ENCODE measurements around the gene TRERF1. TPM values are rescaled to one million over a fixed set of nuclear protein-coding genes. Genes with fewer than 3 reads are reported as not detected.

The TRERF1 gene
- total and polyA plus RNA-seq, 5 donors from 2014 or later: 2.3 to 55.7 (median 4.7) TPM

DNA sequence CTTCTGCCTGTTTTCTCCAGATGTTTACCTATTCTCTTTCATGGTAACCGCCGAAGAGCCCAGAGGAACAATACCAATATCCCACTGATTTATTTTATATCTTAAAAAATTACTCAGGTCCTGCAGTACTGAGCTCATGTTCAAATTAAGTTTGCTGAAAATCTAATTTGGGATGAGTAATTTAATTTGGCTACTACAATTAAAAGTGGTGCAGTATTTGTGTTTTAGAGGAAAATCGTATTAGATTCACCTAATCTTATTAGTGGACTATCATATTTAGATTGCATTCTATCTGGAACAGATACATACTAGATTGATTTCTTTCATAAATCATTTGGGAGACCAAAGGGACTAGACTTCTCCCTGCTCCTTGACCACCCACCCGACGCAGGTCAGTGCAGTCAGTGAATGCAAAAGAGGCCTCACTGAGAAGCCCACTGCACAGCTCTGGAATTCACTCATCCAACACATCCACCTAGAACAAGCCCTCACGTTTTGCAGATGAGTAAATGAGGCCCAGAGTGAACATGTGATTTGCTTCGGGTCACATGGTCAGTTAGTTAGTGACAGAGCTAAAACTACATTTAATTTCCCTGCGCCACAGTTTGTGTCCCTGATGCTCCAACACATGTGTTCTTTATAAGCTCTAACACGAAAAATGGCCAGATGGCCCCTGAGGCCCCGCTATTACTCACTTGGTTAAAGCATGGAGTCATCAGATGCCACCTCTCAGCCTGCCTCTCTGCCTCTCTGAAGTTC, 101.8 kb downstream of the TRERF1 start:
- Mint-ChIP-seq H3K4me3 (peak overlapping the region in 1 of 4 donors; percentile 43), H3K27ac (no peak overlapping the region), H3K36me3 (peaks cover 30% of the 10 kb centered on the region), H3K4me1 (peaks cover 2 to 32% (median 26%) of the 10 kb centered on the region in 4 donors), H3K9me3 (no peaks in the 10 kb centered on the region), H3K27me3 (no peaks in the 10 kb centered on the region)
- Histone ChIP-seq H3K4me3 (ENCODE audit: low read depth, low read length) (no peak overlapping the region), H3K9me3 (ENCODE audit: control insufficient read depth in 2 of 2, low read length in 2 of 2) (no peaks in the 10 kb centered on the region), H3K4me1 (ENCODE audit: control insufficient read depth, insufficient read depth, low read length, poor library complexity, severe bottlenecking) (peaks cover 6% of the 10 kb centered on the region), H3K36me3 (ENCODE audit: control insufficient read depth, insufficient read depth, low read length) (peaks cover under 1% of the 10 kb centered on the region), H3K27me3 (ENCODE audit: control insufficient read depth, insufficient read depth, low read length) (no peaks in the 10 kb centered on the region), H3K27ac (ENCODE audit: insufficient read depth, low read length, poor library complexity, severe bottlenecking) (no peak overlapping the region)
- no peak for ATAC-seq (ENCODE audit: low read depth in 2 of 2)
- no peak for DNase-seq

DNA sequence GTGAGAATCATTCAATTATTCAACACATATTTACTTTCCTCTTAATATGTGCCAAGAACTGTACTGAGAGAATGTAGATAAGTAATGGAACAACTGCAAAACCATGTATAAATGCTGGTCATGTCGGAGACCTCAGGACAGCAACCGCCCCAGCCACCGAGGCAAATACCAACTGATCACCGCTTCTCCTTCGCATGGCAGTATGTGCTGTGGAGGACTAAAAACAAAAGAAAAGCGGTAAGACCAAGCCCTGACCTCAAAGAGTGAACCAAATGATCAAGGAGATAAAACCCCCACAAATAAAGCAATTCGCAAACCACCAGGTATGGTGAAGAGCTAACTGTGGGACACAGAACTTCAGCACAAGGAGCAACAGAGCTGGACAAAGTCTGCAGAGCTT, 104.3 kb downstream of the TRERF1 start:
- peak overlapping the region in 1 of 4 donors; percentile 41 for H3K4me3 Mint-ChIP-seq
- no peak for ATAC-seq (ENCODE audit: low read depth in 2 of 2)
- Histone ChIP-seq H3K27me3 (ENCODE audit: control insufficient read depth, insufficient read depth, low read length) (no peaks in the 10 kb centered on the region), H3K27ac (ENCODE audit: insufficient read depth, low read length, poor library complexity, severe bottlenecking) (no peak overlapping the region), H3K9me3 (ENCODE audit: control insufficient read depth in 2 of 2, low read length in 2 of 2) (no peaks in the 10 kb centered on the region), H3K4me3 (ENCODE audit: low read depth, low read length) (no peak overlapping the region), H3K4me1 (ENCODE audit: control insufficient read depth, insufficient read depth, low read length, poor library complexity, severe bottlenecking) (peaks cover 6% of the 10 kb centered on the region), H3K36me3 (ENCODE audit: control insufficient read depth, insufficient read depth, low read length) (peaks cover 8% of the 10 kb centered on the region)
- peaks cover 43% of the 10 kb centered on the region for H3K36me3 Mint-ChIP-seq
- no peak overlapping the region for H3K27ac Mint-ChIP-seq
- DNase-seq: no peak
- no peaks in the 10 kb centered on the region for H3K9me3 Mint-ChIP-seq
- peaks cover 10 to 44% (median 38%) of the 10 kb centered on the region in 4 donors for H3K4me1 Mint-ChIP-seq
- H3K27me3 Mint-ChIP-seq: no peaks in the 10 kb centered on the region

DNA sequence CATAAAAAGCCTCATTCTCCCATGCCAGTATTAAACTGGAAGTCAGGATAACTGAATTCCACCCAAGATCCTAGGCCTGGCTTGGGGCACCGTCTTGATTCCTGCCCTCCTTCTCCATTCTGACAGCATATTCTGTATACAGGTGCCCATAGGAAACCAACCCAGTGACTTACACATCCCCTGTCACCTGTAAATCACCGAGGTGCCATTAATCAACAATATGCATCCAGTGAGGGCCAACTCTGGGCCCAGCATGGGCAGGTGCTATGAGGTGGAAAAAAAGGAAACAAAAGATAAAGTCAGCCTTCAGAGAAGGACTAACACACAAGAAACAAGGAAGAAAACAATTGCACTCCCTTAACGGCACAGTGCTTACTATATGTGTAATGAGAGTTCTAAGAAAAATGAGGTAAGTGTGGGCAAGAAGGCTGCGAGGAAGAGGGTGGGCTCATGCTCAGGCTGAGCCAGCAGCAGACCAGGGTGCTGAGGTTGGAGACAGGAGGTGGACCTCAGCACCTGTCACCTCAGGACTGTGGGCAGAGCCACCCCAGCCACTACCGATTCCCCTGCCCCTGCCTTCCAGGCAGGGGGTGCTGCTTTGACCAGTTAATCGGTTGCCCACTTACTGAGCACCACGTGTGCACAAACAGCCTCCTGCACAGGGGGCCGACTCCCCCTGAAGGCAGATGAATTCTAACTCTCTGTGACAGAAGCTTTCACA, 105.9 kb downstream of the TRERF1 start:
- Histone ChIP-seq H3K9me3 (ENCODE audit: control insufficient read depth in 2 of 2, low read length in 2 of 2) (no peaks in the 10 kb centered on the region), H3K4me3 (ENCODE audit: low read depth, low read length) (no peak overlapping the region), H3K27me3 (ENCODE audit: control insufficient read depth, insufficient read depth, low read length) (no peaks in the 10 kb centered on the region), H3K36me3 (ENCODE audit: control insufficient read depth, insufficient read depth, low read length) (peaks cover 8% of the 10 kb centered on the region), H3K4me1 (ENCODE audit: control insufficient read depth, insufficient read depth, low read length, poor library complexity, severe bottlenecking) (peaks cover 12% of the 10 kb centered on the region), H3K27ac (ENCODE audit: insufficient read depth, low read length, poor library complexity, severe bottlenecking) (no peak overlapping the region)
- Mint-ChIP-seq H3K27ac (peak overlapping the region in 1 of 3 donors; percentile 55), H3K27me3 (no peaks in the 10 kb centered on the region), H3K4me1 (peaks cover 15 to 48% (median 45%) of the 10 kb centered on the region in 4 donors), H3K9me3 (no peaks in the 10 kb centered on the region), H3K36me3 (peaks cover 36% of the 10 kb centered on the region), H3K4me3 (peak overlapping the region in 1 of 4 donors; percentile 9)
- ATAC-seq (ENCODE audit: low read depth in 2 of 2) (peak in 1 of 2 donors; percentile 31), DNase-seq (peak in 1 of 3 donors; percentile 52)

DNA sequence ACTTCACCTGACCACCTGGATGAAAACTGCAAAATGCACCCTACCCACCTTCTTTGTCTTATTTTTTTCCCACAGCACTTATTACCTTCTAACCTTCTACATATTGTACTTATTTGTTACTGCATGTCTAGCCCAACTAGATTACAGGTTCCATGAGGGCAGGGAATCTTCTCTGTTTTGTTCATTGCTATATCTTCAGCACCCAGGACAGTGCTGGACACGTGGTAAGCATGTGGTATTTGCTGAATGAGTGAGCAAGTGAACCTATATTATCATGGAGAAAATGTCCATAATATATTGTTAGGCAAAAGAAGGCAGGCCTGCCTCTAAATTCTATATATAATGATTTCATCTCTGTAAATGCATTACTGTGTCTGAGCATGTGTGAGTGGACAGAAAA, 107.0 kb downstream of the TRERF1 start:
- Histone ChIP-seq H3K36me3 (ENCODE audit: control insufficient read depth, insufficient read depth, low read length) (peaks cover 8% of the 10 kb centered on the region), H3K27ac (ENCODE audit: insufficient read depth, low read length, poor library complexity, severe bottlenecking) (no peak overlapping the region), H3K27me3 (ENCODE audit: control insufficient read depth, insufficient read depth, low read length) (no peaks in the 10 kb centered on the region), H3K4me3 (ENCODE audit: low read depth, low read length) (no peak overlapping the region), H3K4me1 (ENCODE audit: control insufficient read depth, insufficient read depth, low read length, poor library complexity, severe bottlenecking) (peaks cover 15% of the 10 kb centered on the region), H3K9me3 (ENCODE audit: control insufficient read depth in 2 of 2, low read length in 2 of 2) (no peaks in the 10 kb centered on the region)
- no peak for DNase-seq
- Mint-ChIP-seq H3K9me3 (no peaks in the 10 kb centered on the region), H3K4me3 (no peak overlapping the region), H3K36me3 (peaks cover 27% of the 10 kb centered on the region), H3K27ac (peak overlapping the region in 1 of 3 donors; percentile 33), H3K4me1 (peaks cover 20 to 57% (median 54%) of the 10 kb centered on the region in 4 donors), H3K27me3 (no peaks in the 10 kb centered on the region)
- ATAC-seq (ENCODE audit: low read depth in 2 of 2): no peak

DNA sequence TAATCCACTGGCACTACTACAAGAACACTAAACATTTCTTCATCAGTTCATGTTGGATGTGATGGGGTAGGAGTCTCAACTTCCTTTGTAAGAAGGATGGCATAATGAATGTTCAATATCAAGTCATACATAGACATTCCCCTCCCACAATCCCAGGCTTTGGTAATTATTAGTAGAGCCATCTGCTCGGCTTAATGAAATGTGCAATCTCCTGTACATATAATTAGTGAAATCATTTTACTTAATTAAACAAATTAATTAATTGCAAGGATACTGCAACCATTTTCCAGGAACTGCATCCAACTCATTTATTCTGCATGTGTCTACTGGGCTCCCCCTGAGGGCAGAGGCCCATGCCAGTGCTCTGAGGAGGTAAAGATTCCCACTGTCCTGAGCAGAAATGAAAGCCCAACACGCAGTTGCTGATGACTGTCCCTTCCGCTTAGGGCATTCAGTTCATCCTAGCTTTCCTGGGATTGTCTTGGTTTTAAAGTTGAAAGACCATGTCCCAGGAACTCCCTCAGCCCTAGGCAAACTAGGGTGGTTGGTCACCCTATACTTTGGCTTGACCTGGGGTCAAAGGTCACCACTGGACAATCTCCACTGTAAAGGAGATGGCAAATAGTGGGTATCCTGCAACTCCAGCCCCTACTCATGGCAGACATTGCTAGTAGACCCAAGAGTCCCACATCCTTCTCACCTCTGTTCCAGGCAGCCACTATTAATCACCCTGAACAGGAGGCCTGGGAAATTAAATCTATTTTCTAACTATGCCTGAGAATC, 109.8 kb downstream of the TRERF1 start:
- Histone ChIP-seq H3K4me1 (ENCODE audit: control insufficient read depth, insufficient read depth, low read length, poor library complexity, severe bottlenecking) (peaks cover 15% of the 10 kb centered on the region), H3K36me3 (ENCODE audit: control insufficient read depth, insufficient read depth, low read length) (peaks cover 8% of the 10 kb centered on the region), H3K27ac (ENCODE audit: insufficient read depth, low read length, poor library complexity, severe bottlenecking) (no peak overlapping the region), H3K27me3 (ENCODE audit: control insufficient read depth, insufficient read depth, low read length) (no peaks in the 10 kb centered on the region), H3K4me3 (ENCODE audit: low read depth, low read length) (no peak overlapping the region), H3K9me3 (ENCODE audit: control insufficient read depth in 2 of 2, low read length in 2 of 2) (no peaks in the 10 kb centered on the region)
- ATAC-seq (ENCODE audit: low read depth in 2 of 2) (no peak), DNase-seq (no peak)
- peaks cover 25 to 69% (median 57%) of the 10 kb centered on the region in 4 donors for H3K4me1 Mint-ChIP-seq
- H3K36me3 Mint-ChIP-seq: peaks cover 19% of the 10 kb centered on the region
- H3K27me3 Mint-ChIP-seq: no peaks in the 10 kb centered on the region
- no peaks in the 10 kb centered on the region for H3K9me3 Mint-ChIP-seq
- peak overlapping the region in 1 of 4 donors; percentile 9 for H3K4me3 Mint-ChIP-seq
- H3K27ac Mint-ChIP-seq: peak overlapping the region in 1 of 3 donors; percentile 68

DNA sequence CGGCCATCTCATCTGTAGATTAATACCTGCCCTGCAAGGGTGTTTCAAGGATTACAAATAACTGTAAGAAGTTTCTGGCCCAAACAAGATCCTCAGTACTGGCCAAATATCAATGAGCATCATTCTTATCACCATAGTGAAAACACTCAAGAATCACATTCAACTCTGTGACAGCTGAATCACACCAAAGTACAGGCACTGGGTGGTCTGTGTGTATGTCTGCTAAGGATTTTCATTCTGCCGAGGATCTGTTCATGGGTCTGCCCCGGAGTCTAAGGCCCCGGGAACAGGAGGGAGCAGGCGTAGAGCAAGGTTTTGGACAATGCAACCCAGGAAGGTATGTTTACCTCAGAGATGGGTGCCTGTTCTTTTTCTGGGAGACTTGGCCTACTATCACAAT, 110.5 kb downstream of the TRERF1 start:
- no peak overlapping the region for H3K27ac ChIP-seq (ENCODE audit: insufficient read depth, low read length, poor library complexity, severe bottlenecking)
- H3K27me3 ChIP-seq (ENCODE audit: control insufficient read depth, insufficient read depth, low read length): no peaks in the 10 kb centered on the region
- no peak for ATAC-seq (ENCODE audit: low read depth in 2 of 2)
- H3K27ac Mint-ChIP-seq: peak overlapping the region; percentile 68 to 90 (median 82)
- H3K9me3 Mint-ChIP-seq: no peaks in the 10 kb centered on the region
- H3K4me3 Mint-ChIP-seq: peak overlapping the region in 3 of 4 donors; percentile 9 to 29 (median 16)
- no peaks in the 10 kb centered on the region for H3K9me3 ChIP-seq (ENCODE audit: control insufficient read depth in 2 of 2, low read length in 2 of 2)
- peaks cover 8% of the 10 kb centered on the region for H3K36me3 ChIP-seq (ENCODE audit: control insufficient read depth, insufficient read depth, low read length)
- H3K4me3 ChIP-seq (ENCODE audit: low read depth, low read length): no peak overlapping the region
- H3K4me1 ChIP-seq (ENCODE audit: control insufficient read depth, insufficient read depth, low read length, poor library complexity, severe bottlenecking): peaks cover 15% of the 10 kb centered on the region
- DNase-seq: no peak
- H3K27me3 Mint-ChIP-seq: no peaks in the 10 kb centered on the region
- H3K36me3 Mint-ChIP-seq: peaks cover 17% of the 10 kb centered on the region
- peaks cover 25 to 65% (median 57%) of the 10 kb centered on the region in 4 donors for H3K4me1 Mint-ChIP-seq

DNA sequence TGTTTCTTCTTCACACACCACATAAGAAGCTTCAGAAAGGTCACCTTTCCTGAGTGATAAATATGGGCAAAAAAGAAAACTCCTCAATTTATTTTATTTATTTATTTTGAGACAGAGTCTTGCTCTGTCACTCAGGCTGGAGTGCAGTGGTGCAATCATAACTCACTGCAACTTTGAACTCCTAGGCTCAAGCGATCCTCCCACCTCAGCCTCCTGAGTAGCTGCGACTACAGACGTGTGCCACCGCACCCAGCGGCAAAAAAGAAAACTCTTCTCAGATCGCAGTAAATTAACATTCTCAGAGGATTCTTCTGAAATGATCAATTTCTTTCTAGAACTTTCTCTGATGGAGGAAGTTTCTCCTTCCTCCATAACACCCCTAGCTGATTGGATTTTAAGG, 111.2 kb downstream of the TRERF1 start:
- peak in 1 of 3 donors; percentile 42 for DNase-seq
- Mint-ChIP-seq H3K4me1 (peaks cover 25 to 63% (median 59%) of the 10 kb centered on the region in 4 donors), H3K27ac (peak overlapping the region in 2 of 3 donors; percentile 68 to 90), H3K36me3 (peaks cover 24% of the 10 kb centered on the region), H3K4me3 (peak overlapping the region in 2 of 4 donors; percentile 13 to 68), H3K9me3 (no peaks in the 10 kb centered on the region), H3K27me3 (no peaks in the 10 kb centered on the region)
- Histone ChIP-seq H3K27me3 (ENCODE audit: control insufficient read depth, insufficient read depth, low read length) (no peaks in the 10 kb centered on the region), H3K9me3 (ENCODE audit: control insufficient read depth in 2 of 2, low read length in 2 of 2) (no peaks in the 10 kb centered on the region), H3K27ac (ENCODE audit: insufficient read depth, low read length, poor library complexity, severe bottlenecking) (no peak overlapping the region), H3K4me3 (ENCODE audit: low read depth, low read length) (peak overlapping the region; percentile 38), H3K36me3 (ENCODE audit: control insufficient read depth, insufficient read depth, low read length) (peaks cover 8% of the 10 kb centered on the region), H3K4me1 (ENCODE audit: control insufficient read depth, insufficient read depth, low read length, poor library complexity, severe bottlenecking) (peaks cover 12% of the 10 kb centered on the region)
- no peak for ATAC-seq (ENCODE audit: low read depth in 2 of 2)

All from CD4-positive, CD25-positive, alpha-beta regulatory T cell (primary cell).